B cell (primary cell): Measurements from ENCODE around the gene ABTB2. TPM values are rescaled to one million over a fixed set of nuclear protein-coding genes. Genes with fewer than 3 reads are reported as not detected.

Experiments used
- ATAC-seq: fragments of 200-7000 bp; cut with Tn5 transposase; one replicate; pipeline ENCODE4 v1.10.0; 2021; ENCODE audit warnings: low read depth, mild to moderate bottlenecking, moderate number of reproducible peaks, moderate library complexity
- CTCF ChIA-PET: fragments of 350-600 bp; sonication (Branson Sonifier 250); formaldehyde crosslinking; loops from one replicate; lab custom pipeline; 2021; ENCODE audit warnings: antibody characterized with exemption, inconsistent platforms; lab: Charles Lee
- POLR2A ChIA-PET: fragments of 350-600 bp; sonication (Branson Sonifier 250); formaldehyde crosslinking; loops from one replicate; lab custom pipeline; 2021; ENCODE audit warnings: antibody characterized with exemption; lab: Charles Lee
- DNase-seq: peaks from one replicate; pipeline ENCODE4 v3.0.0; 2013
- H2AFZ ChIP-seq: 2 replicates; pipeline ENCODE4 v1.6.1; 2012; ENCODE audit warnings: mild to moderate bottlenecking, low read depth, low read length; ENCODE audit not compliant: insufficient read depth, poor library complexity, severe bottlenecking
- H3K27ac ChIP-seq, 2 donors: 1 replicate in 1 of 2; 2 replicates in 1 of 2; pipeline ENCODE4 v1.5.1; 2012 to 2013; ENCODE audit warnings: low read length in 2 of 2, mild to moderate bottlenecking in 2 of 2, moderate library complexity in 1 of 2
- H3K27me3 ChIP-seq, 4 experiments: fragments of 200-600 bp in 1 of 4; sonication (generic) in 1 of 4; replicated peaks in 1 of 4; 1 replicate in 2 of 4; 2 replicates in 2 of 4; pipeline versions ENCODE4 v1.6.1 to v1.7.0; 2013 to 2016; ENCODE audit warnings: low read length in 3 of 4, mild to moderate bottlenecking in 2 of 4, mixed read lengths in 1 of 4, moderate library complexity in 1 of 4; ENCODE audit not compliant: insufficient read depth in 4 of 4, control insufficient read depth in 3 of 4; ENCODE audit errors: control extremely low read depth in 1 of 4
- H3K36me3 ChIP-seq, 2 experiments: replicated peaks in 1 of 2; 1 replicate in 1 of 2; 2 replicates in 1 of 2; pipeline versions ENCODE4 v1.6.1 to v1.7.1; 2013; ENCODE audit warnings: low read length in 1 of 2; ENCODE audit not compliant: insufficient read depth in 2 of 2, control insufficient read depth in 1 of 2; ENCODE audit errors: control extremely low read depth in 1 of 2, extremely low read depth in 1 of 2
- H3K4me1 ChIP-seq, 2 donors: fragments of 200-600 bp in 1 of 2; sonication (generic) in 1 of 2; 1 replicate in 1 of 2; 2 replicates in 1 of 2; pipeline versions ENCODE4 v1.5.1 to v1.6.1; 2013 to 2017; ENCODE audit warnings: low read length in 2 of 2; ENCODE audit not compliant: control insufficient read depth in 2 of 2, insufficient read depth in 2 of 2
- H3K4me2 ChIP-seq: replicated peaks from 2 replicates; pipeline ENCODE3; 2012; ENCODE audit warnings: mild to moderate bottlenecking, low read depth, low read length; ENCODE audit not compliant: poor library complexity, severe bottlenecking
- H3K4me3 ChIP-seq, 5 experiments: fragments of 200-600 bp in 1 of 5; sonication (generic) in 1 of 5; 1 replicate in 3 of 5; 2 replicates in 2 of 5; pipeline versions ENCODE4 v1.5.1 to v1.7.0; 2011 to 2016; ENCODE audit warnings: low read length in 4 of 5, mild to moderate bottlenecking in 4 of 5, low read depth in 2 of 5, control low read depth in 1 of 5, moderate library complexity in 1 of 5; ENCODE audit not compliant: insufficient read depth in 1 of 5; ENCODE audit errors: control extremely low read depth in 1 of 5, extremely low read depth in 1 of 5
- H3K79me2 ChIP-seq: fragments of 200-600 bp; sonication (generic); one replicate; pipeline ENCODE4 v1.6.0; 2016; ENCODE audit warnings: low read length; ENCODE audit not compliant: control insufficient read depth, insufficient read depth
- H3K9ac ChIP-seq: fragments of 200-600 bp; sonication (generic); 2 replicates; pipeline ENCODE4 v1.6.1; 2017; ENCODE audit warnings: mild to moderate bottlenecking, low read length, moderate library complexity
- H3K9me3 ChIP-seq, 3 donors: one replicate each; pipeline versions ENCODE4 v1.6.1 to v1.7.1; 2013; ENCODE audit warnings: low read length in 2 of 3; ENCODE audit not compliant: control insufficient read depth in 2 of 3, insufficient read depth in 1 of 3; ENCODE audit errors: control extremely low read depth in 1 of 3
- H4K20me1 ChIP-seq: 2 replicates; pipeline ENCODE4 v1.6.0; 2012; ENCODE audit warnings: mild to moderate bottlenecking, low read length; ENCODE audit not compliant: insufficient read depth, control insufficient read depth, poor library complexity, severe bottlenecking
- H3K27ac Mint-ChIP-seq: one replicate; pipeline ENCODE4 v1.8.0; 2021; ENCODE audit warnings: mixed read lengths
- H3K27me3 Mint-ChIP-seq: one replicate; pipeline ENCODE4 v1.8.0; 2021; ENCODE audit warnings: mixed read lengths
- H3K4me1 Mint-ChIP-seq: one replicate; pipeline ENCODE4 v1.8.0; 2021; ENCODE audit warnings: mixed read lengths
- H3K4me3 Mint-ChIP-seq: one replicate; pipeline ENCODE4 v1.8.0; 2021; ENCODE audit warnings: mixed read lengths
- H3K9me3 Mint-ChIP-seq: one replicate; pipeline ENCODE4 v1.8.0; 2022; ENCODE audit warnings: mixed read lengths; ENCODE audit not compliant: insufficient read depth
- CTCF ChIP-seq: fragments of 200-600 bp; IDR thresholded peaks from one replicate; pipeline ENCODE4 v1.8.0; 2022; ENCODE audit warnings: antibody characterized with exemption, mild to moderate bottlenecking
- EZH2 ChIP-seq: IDR thresholded peaks from 2 replicates; pipeline ENCODE4 v1.6.1; 2012; ENCODE audit warnings: borderline replicate concordance, low read depth, mild to moderate bottlenecking, moderate library complexity, low read length; ENCODE audit not compliant: insufficient read depth, poor library complexity, severe bottlenecking
- WGBS: methylation state at CpG from one replicate; pipeline ENCODE4 v1.1.5; 2013; ENCODE audit warnings: missing lambda C conversion rate; ENCODE audit not compliant: insufficient coverage; 5-methylcytosine and 5-hydroxymethylcytosine counted together
- intact Hi-C: fragments of 100-400 bp; cut with micrococcal nuclease; formaldehyde crosslinking; loops from one replicate; pipeline ENCODE4 v1.10.0; 2022
- polyA plus RNA-seq: library from polyadenylated mRNA; depleted of rRNA; stranded (reverse); fragments of >200 nt; gene quantifications from 2 replicates; pipeline ENCODE4 v1.2.3, GENCODE V29; 2012
- total RNA-seq, 2 donors: library from RNA; stranded (reverse); fragments of 120-200 nt in 1 of 2; gene quantifications; 1 replicate in 1 of 2; 2 replicates in 1 of 2; pipeline versions ENCODE4 v1.2.3 to v1.2.4, GENCODE V29; 2013 to 2022

ABTB2 gene
- total and polyA plus RNA-seq, 2 donors (not counting 1 experiment from before 2014, with no cell fraction given): 0.30 to 5.9 TPM

GRCh38 chr11:34332524-34332923 is 25.3 kb downstream of the ABTB2 start:
- no peaks in the 10 kb centered on the region for H3K79me2 ChIP-seq
- intact Hi-C loops: no loop called here
- no peak overlapping the region for H3K27ac ChIP-seq
- CTCF ChIA-PET: no interaction called here
- ATAC-seq (no peak), DNase-seq (no peak)
- Mint-ChIP-seq H3K4me1 (peaks cover 4% of the 10 kb centered on the region), H3K4me3 (no peak overlapping the region), H3K9me3 (no peaks in the 10 kb centered on the region), H3K27me3 (peaks cover 3% of the 10 kb centered on the region), H3K27ac (no peak overlapping the region)
- POLR2A ChIA-PET: no interaction called here
- H4K20me1 ChIP-seq: no peaks in the 10 kb centered on the region
- TF ChIP-seq EZH2: no peak
- no peak for TF ChIP-seq CTCF
- H3K4me3 ChIP-seq: no peak overlapping the region
- H2AFZ ChIP-seq: no peak overlapping the region
- no peak overlapping the region for H3K9ac ChIP-seq
- no peaks in the 10 kb centered on the region for H3K9me3 ChIP-seq
- H3K36me3 ChIP-seq: no peaks in the 10 kb centered on the region
- no peaks in the 10 kb centered on the region for H3K4me1 ChIP-seq
- H3K4me2 ChIP-seq: no peak overlapping the region
- H3K27me3 ChIP-seq: peaks cover 0 to 3% (median 1%) of the 10 kb centered on the region in 4 experiments
- 55% methylated on average over 2 of the region's 3 CpGs for WGBS

GRCh38 chr11:34331736-34332135 is 26.1 kb downstream of the ABTB2 start:
- H3K9ac ChIP-seq: no peak overlapping the region
- no peak overlapping the region for H3K27ac ChIP-seq
- TF ChIP-seq CTCF (no peak), EZH2 (no peak)
- H3K4me2 ChIP-seq: no peak overlapping the region
- no peaks in the 10 kb centered on the region for H3K9me3 Mint-ChIP-seq
- H3K4me3 Mint-ChIP-seq: no peak overlapping the region
- H3K4me1 ChIP-seq: no peaks in the 10 kb centered on the region
- POLR2A ChIA-PET: no interaction called here
- DNase-seq (no peak), ATAC-seq (no peak)
- no peaks in the 10 kb centered on the region for H4K20me1 ChIP-seq
- no peak overlapping the region for H3K27ac Mint-ChIP-seq
- no peaks in the 10 kb centered on the region for H3K79me2 ChIP-seq
- 100% methylated on average over 1 of the region's 3 CpGs for WGBS
- H3K9me3 ChIP-seq: no peaks in the 10 kb centered on the region
- H3K27me3 ChIP-seq: peaks cover 0 to 3% (median 1%) of the 10 kb centered on the region in 4 experiments
- intact Hi-C loops: no loop called here
- H3K36me3 ChIP-seq: no peaks in the 10 kb centered on the region
- H3K4me1 Mint-ChIP-seq: peaks cover 4% of the 10 kb centered on the region
- CTCF ChIA-PET: no interaction called here
- no peak overlapping the region for H2AFZ ChIP-seq
- peaks cover 3% of the 10 kb centered on the region for H3K27me3 Mint-ChIP-seq
- no peak overlapping the region for H3K4me3 ChIP-seq
